MV-4-11 (cell line): ENCODE measurements around the gene CD9.

Experiments used
- DNase-seq: peaks from one replicate; lab custom pipeline; 2025; lab: John Stamatoyannopoulos, UW

The CD9 gene

DNA sequence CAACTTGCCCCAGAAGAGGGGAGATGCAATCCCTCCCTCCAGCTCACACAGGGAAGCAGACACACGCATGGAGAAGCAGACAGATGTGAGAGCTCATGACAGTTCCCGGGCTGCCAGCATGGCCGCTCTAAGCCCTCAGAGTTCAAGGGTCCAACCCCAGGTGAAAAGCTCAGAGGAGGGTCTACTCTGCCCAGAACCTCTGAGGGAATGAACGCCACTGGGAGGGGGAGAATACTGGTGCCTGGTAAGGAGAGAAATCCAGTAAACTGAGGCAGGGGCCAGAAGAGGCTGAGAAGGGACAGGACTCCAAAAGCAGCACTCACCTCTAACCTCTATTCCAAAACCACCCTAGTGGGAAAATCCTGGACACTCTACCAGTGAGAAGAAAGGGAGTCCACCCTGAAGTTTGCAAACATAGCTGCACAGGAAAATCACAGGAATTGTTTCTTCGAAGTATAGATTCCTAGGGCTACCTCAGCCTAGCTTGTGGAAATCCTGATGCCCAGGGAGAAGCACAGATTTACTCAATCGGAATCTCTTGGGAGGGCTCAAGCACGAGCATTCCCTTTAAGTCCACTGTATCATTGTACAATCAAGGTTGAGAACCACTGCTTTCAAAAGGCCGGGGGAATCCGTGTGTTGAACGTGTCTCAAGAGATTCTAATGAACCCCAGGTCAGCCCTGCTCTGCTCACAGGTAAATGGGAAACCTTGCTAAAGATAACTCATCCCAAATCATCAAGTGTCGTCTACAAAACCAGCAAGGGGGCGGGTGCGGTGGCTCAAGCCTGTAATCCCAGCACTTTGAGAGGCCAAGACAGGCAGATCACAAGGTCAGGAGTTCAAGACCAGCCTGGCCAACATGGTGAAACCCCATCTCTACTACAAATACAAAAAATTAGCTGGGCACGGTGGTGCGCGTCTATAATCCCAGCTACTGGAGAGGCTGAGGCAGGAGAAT lies 76.0 kb downstream of the CD9 start:
- DNase-seq, result no peak

DNA sequence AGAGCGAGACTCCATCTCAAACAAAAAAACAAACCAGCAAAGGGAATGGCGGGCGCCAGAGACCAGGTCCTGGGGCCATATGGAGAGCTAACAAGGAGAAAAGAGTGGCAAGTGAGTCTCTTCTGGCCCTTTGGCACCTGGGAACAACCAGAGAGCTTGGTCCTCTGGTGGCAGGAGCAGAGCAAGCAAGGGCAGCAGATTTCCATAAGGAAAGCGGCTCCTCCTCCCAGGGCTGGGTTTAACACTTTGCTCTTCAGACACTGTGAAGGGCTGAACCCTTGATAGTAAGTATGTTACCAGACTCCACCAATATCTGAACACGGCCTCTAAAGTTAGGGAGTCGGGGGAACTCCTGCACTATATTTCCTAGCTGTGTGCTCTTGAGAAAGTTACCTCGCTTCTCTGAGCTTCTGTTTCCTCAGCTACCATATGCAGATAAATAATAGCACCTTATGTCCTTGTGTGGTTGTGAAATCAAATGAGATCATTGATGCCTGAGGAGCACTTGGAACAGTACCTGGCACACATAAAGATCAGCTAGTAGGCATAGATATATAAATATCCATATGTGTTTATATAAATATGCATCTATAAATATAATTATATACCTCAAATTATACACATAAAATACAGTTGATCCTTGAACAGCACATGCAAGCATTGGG lies 76.9 kb downstream of the CD9 start:
- DNase-seq, result no peak

DNA sequence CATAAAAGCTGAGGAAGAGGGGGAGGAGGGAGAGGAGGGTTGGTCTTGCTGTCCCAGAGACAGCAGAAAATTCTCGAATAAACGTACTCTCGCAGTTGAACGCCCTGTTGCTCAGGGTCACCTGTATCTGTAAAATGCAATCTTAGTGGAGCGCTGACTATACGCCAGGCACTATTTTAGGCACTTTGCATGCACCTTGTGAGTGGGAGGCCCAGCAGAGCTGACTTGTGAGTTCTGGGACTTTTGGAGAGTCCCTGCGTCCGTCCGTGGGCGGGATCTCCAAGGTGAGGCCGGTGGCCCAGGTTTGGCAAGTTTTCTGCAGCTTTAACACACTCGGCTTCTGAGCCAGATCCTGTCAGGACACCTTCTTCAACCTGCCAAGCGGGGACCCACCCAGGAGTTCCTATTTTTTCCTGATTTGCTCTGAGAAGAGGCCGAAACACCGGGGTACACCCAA lies 77.8 kb downstream of the CD9 start:
- DNase-seq, result no peak

DNA sequence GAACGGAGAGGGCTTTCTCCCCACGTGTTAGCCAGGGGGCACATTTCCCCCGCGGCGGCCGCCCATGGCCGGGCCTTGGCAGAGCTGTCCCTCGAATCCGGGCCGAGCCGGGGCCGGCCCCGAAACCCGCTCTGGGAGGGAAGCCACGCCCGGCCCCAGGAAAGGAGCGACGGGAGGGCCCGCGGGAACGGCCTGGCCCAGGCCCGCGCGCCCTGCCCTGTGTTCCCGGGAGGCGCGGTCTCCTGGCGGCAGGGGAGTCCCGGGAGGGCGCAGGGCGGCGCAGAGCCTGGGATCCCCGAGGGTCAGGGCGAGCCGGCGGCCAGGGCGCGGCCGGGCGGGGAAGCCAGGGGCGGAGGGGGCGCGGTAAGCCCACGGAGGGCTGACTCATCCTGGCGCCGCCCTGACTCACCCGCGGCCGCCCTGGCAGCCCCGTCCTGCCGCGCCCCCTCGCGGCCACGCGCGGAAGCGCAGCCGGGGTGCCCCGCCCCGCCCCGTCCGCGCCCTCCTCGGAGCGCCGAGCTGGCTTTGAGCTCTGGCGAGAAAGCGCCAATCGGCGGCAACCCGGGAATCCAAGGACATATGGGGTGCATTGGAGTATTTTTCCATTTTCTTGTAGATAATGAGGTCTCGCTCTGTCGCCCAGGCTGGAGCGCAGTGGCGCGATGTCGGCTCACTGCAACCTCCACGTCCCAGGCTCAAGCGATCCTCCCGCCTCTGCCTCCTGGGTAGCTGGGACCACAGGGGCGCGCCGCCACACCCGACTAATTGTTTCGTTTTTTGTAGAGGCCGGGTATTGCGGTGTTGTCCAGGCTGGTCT lies 78.4 kb downstream of the CD9 start:
- DNase-seq, result peak; percentile 43

DNA sequence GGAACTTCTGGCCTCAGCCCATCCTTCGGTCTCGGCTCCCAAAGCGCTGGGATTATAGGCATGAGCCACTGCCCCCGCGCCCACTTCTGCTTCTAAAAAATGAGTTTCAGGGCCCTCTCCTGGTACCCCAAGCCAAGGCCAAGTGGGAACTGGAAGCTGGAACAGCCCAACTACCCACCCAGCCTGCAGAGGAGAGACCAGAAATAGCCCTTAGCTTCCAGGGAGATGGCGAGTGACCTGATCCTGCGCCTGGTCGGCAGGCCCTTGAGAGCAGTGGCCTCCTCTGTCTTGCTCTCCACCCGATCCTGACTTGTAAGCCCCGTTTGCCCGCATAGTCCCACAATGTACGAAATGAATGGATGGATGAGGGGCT lies 79.0 kb downstream of the CD9 start:
- DNase-seq, result peak; percentile 15

DNA sequence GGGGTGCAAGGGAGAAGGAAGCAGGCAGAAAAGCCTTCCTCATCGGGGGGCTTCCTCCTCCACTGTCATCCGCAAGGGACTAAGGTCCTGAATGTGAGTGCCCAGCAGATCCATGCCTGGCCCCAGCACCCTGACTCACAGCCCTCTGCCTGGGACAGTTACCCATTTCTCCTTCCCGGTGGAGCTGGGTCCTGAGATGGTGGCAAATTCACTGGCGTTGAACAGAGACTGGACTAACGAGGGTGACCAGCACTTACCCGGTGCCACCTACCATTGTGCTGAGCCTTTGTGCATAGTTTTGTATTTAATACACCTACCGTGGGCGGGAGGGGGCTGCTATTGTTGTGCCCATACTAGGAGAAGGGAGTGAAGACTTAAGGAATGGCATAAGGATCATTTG lies 79.4 kb downstream of the CD9 start:
- no peak for DNase-seq

DNA sequence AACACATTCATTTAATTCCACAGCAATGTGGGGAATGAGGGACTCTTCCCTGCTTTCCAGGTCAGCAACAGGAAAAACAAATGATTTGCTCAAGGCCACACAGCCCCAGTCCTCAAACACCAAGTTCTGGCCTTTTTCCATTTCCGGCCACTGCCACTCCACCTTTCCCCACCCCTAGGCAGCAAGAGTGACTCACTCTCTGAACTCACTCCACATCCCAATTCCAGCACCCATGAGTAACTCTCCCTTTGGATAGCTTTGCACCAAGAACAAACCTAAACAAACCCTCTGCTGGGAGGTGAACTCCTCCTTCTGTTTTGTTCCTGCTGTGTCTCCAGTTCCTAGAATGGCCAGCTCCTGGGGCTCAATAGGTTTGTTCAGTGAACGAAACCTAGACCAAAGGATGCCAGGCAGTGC lies 79.9 kb downstream of the CD9 start:
- DNase-seq, result no peak

DNA sequence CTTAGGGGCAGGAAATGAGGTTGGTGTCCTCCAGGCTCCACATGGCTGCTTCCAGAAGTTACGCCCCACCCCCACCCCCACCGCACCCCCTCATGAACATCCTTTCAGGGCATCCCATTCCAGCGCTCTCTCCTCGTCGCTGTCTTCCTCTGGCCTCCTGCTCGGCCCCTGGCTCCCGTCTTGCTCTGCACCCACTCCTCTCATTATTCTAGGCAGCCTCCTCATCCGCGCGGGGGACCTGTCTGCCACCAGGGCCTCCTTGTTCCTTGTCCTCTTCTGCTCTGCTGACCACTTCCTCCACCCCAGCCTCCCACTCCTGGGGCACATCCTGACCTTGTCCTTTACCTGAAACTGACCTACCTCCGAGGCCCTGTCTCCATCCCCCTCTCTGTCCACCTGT lies 80.5 kb downstream of the CD9 start:
- DNase-seq, result no peak

DNA sequence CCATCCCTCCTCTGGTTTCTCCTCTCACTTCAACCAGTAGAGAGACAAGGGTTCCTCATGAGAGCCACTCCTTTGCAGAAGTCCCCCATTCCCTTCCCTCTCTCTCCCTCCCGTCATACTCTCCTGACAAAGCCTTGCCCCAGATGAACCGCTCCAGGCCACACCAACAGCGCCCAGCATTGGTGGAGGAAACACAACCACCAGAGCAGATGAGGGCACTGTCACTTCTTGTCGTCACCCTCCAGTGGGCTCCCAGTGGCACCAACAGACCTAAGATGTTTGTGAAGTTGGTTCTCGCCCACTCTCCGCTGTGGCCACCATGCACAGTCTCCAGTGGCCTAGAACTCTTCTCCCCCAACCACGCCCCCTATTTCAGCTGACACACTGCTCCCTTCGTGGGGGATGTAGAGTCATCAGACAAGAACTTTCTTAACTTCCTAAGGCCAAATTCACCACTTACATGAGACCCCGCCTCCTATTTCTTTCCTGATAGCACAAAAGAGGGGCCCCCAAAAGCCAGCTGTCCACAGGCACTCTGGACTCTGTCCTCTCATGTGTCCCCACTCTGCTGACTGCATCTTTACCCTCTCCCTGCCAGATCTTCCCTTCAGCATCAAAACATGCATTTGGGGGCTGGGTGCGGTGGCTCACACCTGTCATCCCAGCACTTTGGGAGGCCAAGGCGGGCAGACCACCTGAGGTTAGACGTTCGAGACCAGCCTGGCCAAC lies 81.0 kb downstream of the CD9 start:
- no peak for DNase-seq

DNA sequence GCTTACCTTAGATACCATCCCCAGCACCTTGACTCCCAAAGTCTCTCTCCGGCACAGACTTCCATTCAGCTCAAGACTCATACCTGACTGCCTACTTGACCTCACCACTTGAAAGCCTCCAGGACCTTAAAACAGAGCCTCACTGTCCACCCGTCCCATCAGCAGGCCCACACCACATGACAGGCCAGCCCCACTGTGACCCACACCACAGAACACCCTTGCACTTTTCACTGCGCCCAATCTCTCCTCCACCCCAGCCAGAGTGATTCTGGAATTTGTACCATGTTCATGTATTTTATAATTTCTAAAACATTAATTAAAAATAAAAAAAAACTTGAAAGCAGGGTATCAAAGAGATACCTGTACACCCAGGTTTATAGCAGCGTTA lies 82.2 kb downstream of the CD9 start:
- DNase-seq, result no peak

DNA sequence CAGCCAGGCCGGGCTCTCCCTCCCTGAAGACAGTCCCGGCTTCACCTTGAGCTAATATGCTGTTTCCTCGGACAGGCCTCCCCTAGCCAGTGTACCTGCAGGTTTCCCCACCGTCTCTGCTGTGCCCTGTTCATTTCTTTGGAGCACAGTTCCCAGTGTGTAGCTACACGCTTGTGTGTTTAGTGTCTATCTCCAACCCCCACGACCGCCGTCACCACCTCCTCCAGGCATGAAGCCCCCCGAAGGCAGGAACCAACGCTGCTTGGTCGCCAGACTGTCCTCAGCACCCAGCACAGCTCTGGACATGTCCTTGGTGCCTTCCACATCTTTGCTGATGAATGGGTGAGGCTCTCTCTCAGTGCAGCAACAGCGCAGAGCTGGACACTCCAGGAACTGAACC lies 84.1 kb downstream of the CD9 start:
- DNase-seq, result no peak

DNA sequence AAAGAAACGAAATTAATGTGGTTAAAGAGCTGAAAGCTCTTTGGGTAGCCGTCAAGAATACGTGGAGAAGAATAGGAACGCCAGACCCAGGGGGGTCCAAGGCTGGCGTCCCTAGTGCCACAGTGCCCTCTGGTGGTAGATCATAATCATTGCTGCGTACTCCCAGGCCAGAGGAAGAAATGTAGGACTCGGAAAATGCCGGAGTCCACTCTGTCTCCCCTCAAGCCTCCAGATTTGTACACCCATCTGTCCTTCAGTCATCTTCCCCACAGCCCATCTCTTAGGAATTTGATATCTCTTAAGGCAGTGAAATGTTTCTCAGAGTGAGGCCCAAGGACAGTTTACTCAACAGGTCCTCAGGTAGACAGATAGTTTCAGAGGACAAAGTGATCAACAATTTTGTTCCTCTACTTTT lies 84.9 kb downstream of the CD9 start:
- DNase-seq, result peak; percentile 14

DNA sequence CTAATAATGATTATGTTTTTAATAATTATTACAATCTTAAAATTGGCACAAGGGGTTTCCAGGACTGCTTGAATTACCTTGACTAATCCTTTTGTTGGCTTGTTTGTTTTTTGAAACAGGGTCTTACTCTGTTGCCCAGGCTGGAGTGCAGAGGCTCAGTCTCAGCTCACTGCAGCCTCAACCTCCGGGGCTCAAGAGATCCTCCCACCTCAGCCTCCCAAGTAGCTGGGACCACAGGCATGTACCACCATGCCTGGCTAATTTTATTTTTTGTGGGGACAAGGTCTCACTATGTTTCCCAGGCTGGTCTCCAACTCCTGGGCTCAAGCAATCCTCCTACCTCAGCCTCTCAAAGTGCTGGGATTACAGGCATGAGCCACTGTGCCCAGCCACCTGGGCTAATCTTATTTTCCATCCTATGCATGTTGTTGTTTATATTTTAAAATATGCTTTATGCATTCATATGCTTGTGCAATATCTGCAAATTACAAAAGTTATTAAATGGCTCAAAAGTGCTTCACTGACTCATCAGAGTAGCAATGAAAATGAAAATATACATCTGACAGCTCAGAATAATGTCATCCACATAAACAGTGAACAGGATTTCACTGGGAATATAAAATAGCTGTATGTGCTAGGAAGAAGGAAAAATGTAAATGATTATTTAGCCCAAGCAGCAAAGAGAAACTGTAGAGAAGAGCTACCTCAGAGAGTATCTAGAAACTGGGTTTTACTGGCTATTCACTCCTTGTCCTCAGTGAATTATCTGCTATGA lies 85.5 kb downstream of the CD9 start:
- no peak for DNase-seq
